Osteocyte (in vitro differentiated cells): ENCODE measurements around the gene TNFRSF1B. TPM values are rescaled to one million over a fixed set of nuclear protein-coding genes. Genes with fewer than 3 reads are reported as not detected.

Experiments
- DNase-seq: peaks from one replicate; pipeline ENCODE4 v3.0.0; 2021; ENCODE audit warnings: mixed read lengths; ENCODE audit not compliant: unreplicated experiment; ENCODE audit errors: extremely low spot score
- H3K27ac Mint-ChIP-seq: one replicate; pipeline ENCODE4 v1.8.0; 2021; ENCODE audit warnings: mild to moderate bottlenecking, mixed read lengths; ENCODE audit not compliant: unreplicated experiment
- H3K27me3 Mint-ChIP-seq: one replicate; pipeline ENCODE4 v1.8.0; 2021; ENCODE audit warnings: mixed read lengths; ENCODE audit not compliant: unreplicated experiment
- H3K36me3 Mint-ChIP-seq: one replicate; pipeline ENCODE4 v1.8.0; 2021; ENCODE audit warnings: mixed read lengths; ENCODE audit not compliant: unreplicated experiment
- H3K4me1 Mint-ChIP-seq: one replicate; pipeline ENCODE4 v1.8.0; 2021; ENCODE audit warnings: mixed read lengths; ENCODE audit not compliant: unreplicated experiment
- H3K4me3 Mint-ChIP-seq: one replicate; pipeline ENCODE4 v1.8.0; 2021; ENCODE audit warnings: mild to moderate bottlenecking, moderate library complexity, mixed read lengths; ENCODE audit not compliant: unreplicated experiment
- H3K9me3 Mint-ChIP-seq: one replicate; pipeline ENCODE4 v1.8.0; 2021; ENCODE audit warnings: mixed read lengths; ENCODE audit not compliant: unreplicated experiment
- CTCF ChIP-seq: fragments of 200-600 bp; sonication (generic); IDR thresholded peaks from 2 replicates; pipeline ENCODE4 v1.5.0; 2021; ENCODE audit warnings: antibody characterized with exemption, mild to moderate bottlenecking, moderate library complexity
- total RNA-seq: library from RNA; stranded (reverse); gene quantifications from 2 replicates; pipeline ENCODE4 v1.2.1, GENCODE V29; 2021

Gene TNFRSF1B
- total RNA-seq, 1 donor from 2014 or later, result 7.4 TPM

GRCh38 chr1:12158357-12159092 lies 8.3 kb upstream of the TNFRSF1B start:
- DNase-seq, result no peak
- Mint-ChIP-seq H3K27me3 (no peaks in the 10 kb centered on the region), H3K36me3 (no peaks in the 10 kb centered on the region), H3K27ac (no peak overlapping the region), H3K4me3 (no peak overlapping the region), H3K4me1 (peaks cover 46% of the 10 kb centered on the region), H3K9me3 (no peaks in the 10 kb centered on the region)
- TF ChIP-seq CTCF, result no peak

- no peak overlapping the region for H3K27ac Mint-ChIP-seq
- H3K4me3 Mint-ChIP-seq, result no peak overlapping the region
- no peak for DNase-seq
- H3K36me3 Mint-ChIP-seq, result no peaks in the 10 kb centered on the region
- no peaks in the 10 kb centered on the region for H3K27me3 Mint-ChIP-seq
- no peaks in the 10 kb centered on the region for H3K9me3 Mint-ChIP-seq
- peaks cover 42% of the 10 kb centered on the region for H3K4me1 Mint-ChIP-seq
- TF ChIP-seq CTCF, result no peak
Measured at GRCh38 chr1:12159816-12160215, 7.0 kb upstream of the TNFRSF1B start.

- Mint-ChIP-seq H3K4me3 (no peak overlapping the region), H3K27ac (peak overlapping the region; percentile 60), H3K27me3 (no peaks in the 10 kb centered on the region), H3K4me1 (peaks cover 44% of the 10 kb centered on the region), H3K9me3 (no peaks in the 10 kb centered on the region), H3K36me3 (no peaks in the 10 kb centered on the region)
- TF ChIP-seq CTCF, result no peak
- no peak for DNase-seq
Measured at GRCh38 chr1:12161324-12161661, 5.5 kb upstream of the TNFRSF1B start.

- peak overlapping the region; percentile 60 for H3K27ac Mint-ChIP-seq
- DNase-seq, result no peak
- no peak for TF ChIP-seq CTCF
- H3K36me3 Mint-ChIP-seq, result no peaks in the 10 kb centered on the region
- H3K4me3 Mint-ChIP-seq, result no peak overlapping the region
- no peaks in the 10 kb centered on the region for H3K27me3 Mint-ChIP-seq
- H3K4me1 Mint-ChIP-seq, result peaks cover 47% of the 10 kb centered on the region
- H3K9me3 Mint-ChIP-seq, result no peaks in the 10 kb centered on the region
Measured at GRCh38 chr1:12161662-12162458, 4.9 kb upstream of the TNFRSF1B start.

GRCh38 chr1:12162459-12163137 lies 4.2 kb upstream of the TNFRSF1B start:
- H3K27ac Mint-ChIP-seq, result no peak overlapping the region
- H3K4me3 Mint-ChIP-seq, result no peak overlapping the region
- no peaks in the 10 kb centered on the region for H3K9me3 Mint-ChIP-seq
- no peaks in the 10 kb centered on the region for H3K36me3 Mint-ChIP-seq
- H3K4me1 Mint-ChIP-seq, result peaks cover 45% of the 10 kb centered on the region
- no peak for TF ChIP-seq CTCF
- no peaks in the 10 kb centered on the region for H3K27me3 Mint-ChIP-seq
- no peak for DNase-seq
